H9 (cell line): ENCODE measurements around the gene CRISPLD2. TPM values are rescaled to one million over a fixed set of nuclear protein-coding genes. Genes with fewer than 3 reads are reported as not detected.

ENCODE experiments used
- DNase-seq: peaks from one replicate; pipeline ENCODE4 v3.0.0-alpha.2; 2017
- H2AFZ ChIP-seq: one replicate; pipeline ENCODE4 v1.6.1; 2013; ENCODE audit warnings: mild to moderate bottlenecking, low read length, control low read depth, moderate library complexity
- H2AK5ac ChIP-seq: 2 replicates; pipeline ENCODE4 v1.6.1; 2013; ENCODE audit warnings: low read length, control low read depth, mixed read lengths; ENCODE audit not compliant: insufficient read length
- H2BK120ac ChIP-seq: one replicate; pipeline ENCODE4 v1.6.1; 2013; ENCODE audit warnings: low read depth, mild to moderate bottlenecking, low read length, control low read depth, inconsistent platforms; ENCODE audit not compliant: poor library complexity, severe bottlenecking
- H2BK12ac ChIP-seq: 2 replicates; pipeline ENCODE4 v1.6.1; 2013; ENCODE audit warnings: low read length, control low read depth, mixed read lengths, low read depth; ENCODE audit not compliant: insufficient read length
- H2BK15ac ChIP-seq: 2 replicates; pipeline ENCODE4 v1.6.1; 2013; ENCODE audit warnings: low read depth, low read length, control low read depth
- H2BK20ac ChIP-seq: one replicate; pipeline ENCODE4 v1.6.1; 2013; ENCODE audit warnings: low read depth, mild to moderate bottlenecking, low read length, control low read depth, inconsistent platforms; ENCODE audit not compliant: poor library complexity, severe bottlenecking
- H2BK5ac ChIP-seq: 2 replicates; pipeline ENCODE4 v1.6.1; 2013; ENCODE audit warnings: low read length, control low read depth, mixed read lengths; ENCODE audit not compliant: insufficient read length
- H3K14ac ChIP-seq: 2 replicates; pipeline ENCODE4 v1.6.1; 2013; ENCODE audit warnings: low read length, control low read depth; ENCODE audit not compliant: insufficient read depth
- H3K18ac ChIP-seq: 2 replicates; pipeline ENCODE4 v1.6.1; 2013; ENCODE audit warnings: low read depth, mild to moderate bottlenecking, mixed read lengths, low read length, control low read depth; ENCODE audit not compliant: insufficient read length
- H3K23ac ChIP-seq: 2 replicates; pipeline ENCODE4 v1.6.1; 2013; ENCODE audit warnings: low read length, control low read depth, mixed read lengths, low read depth; ENCODE audit not compliant: insufficient read length
- H3K23me2 ChIP-seq: 2 replicates; pipeline ENCODE4 v1.6.1; 2013; ENCODE audit warnings: low read depth, mild to moderate bottlenecking, mixed read lengths, low read length, control low read depth; ENCODE audit not compliant: insufficient read length, poor library complexity, severe bottlenecking
- H3K27ac ChIP-seq: 2 replicates; pipeline ENCODE4 v1.5.1; 2013; ENCODE audit warnings: low read length, control low read depth, mixed read lengths, low read depth; ENCODE audit not compliant: insufficient read length
- H3K27me3 ChIP-seq: 2 replicates; pipeline ENCODE4 v1.6.1; 2013; ENCODE audit warnings: low read length, control low read depth, inconsistent platforms; ENCODE audit not compliant: insufficient read depth
- H3K4ac ChIP-seq: 2 replicates; pipeline ENCODE4 v1.6.1; 2013; ENCODE audit warnings: low read depth, mild to moderate bottlenecking, control low read depth, inconsistent platforms, low read length, moderate library complexity
- H3K4me1 ChIP-seq: 2 replicates; pipeline ENCODE4 v1.6.1; 2013; ENCODE audit warnings: low read length, control low read depth, inconsistent platforms; ENCODE audit not compliant: insufficient read depth
- H3K4me2 ChIP-seq: 2 replicates; pipeline ENCODE4 v1.6.1; 2013; ENCODE audit warnings: low read length, control low read depth, mixed read lengths; ENCODE audit not compliant: insufficient read length, insufficient read depth
- H3K56ac ChIP-seq: 2 replicates; pipeline ENCODE4 v1.6.1; 2013; ENCODE audit warnings: low read depth, mild to moderate bottlenecking, mixed read lengths, low read length, control low read depth; ENCODE audit not compliant: insufficient read length
- H3K79me1 ChIP-seq: 2 replicates; pipeline ENCODE4 v1.6.1; 2013; ENCODE audit warnings: low read depth, mild to moderate bottlenecking, moderate library complexity, low read length, control low read depth, inconsistent platforms; ENCODE audit not compliant: insufficient read depth, poor library complexity, severe bottlenecking
- H3K79me2 ChIP-seq: 2 replicates; pipeline ENCODE4 v1.6.1; 2013; ENCODE audit warnings: low read length, control low read depth, inconsistent platforms; ENCODE audit not compliant: insufficient read depth
- H3K9ac ChIP-seq: 2 replicates; pipeline ENCODE4 v1.6.1; 2013; ENCODE audit warnings: low read length, control low read depth, mixed read lengths; ENCODE audit not compliant: insufficient read length; ENCODE audit errors: extremely low read depth
- H3K9me3 ChIP-seq: one replicate; pipeline ENCODE4 v1.6.1; 2013; ENCODE audit warnings: low read depth, low read length, inconsistent platforms; ENCODE audit not compliant: control insufficient read depth
- H3T11ph ChIP-seq: one replicate; pipeline ENCODE4 v1.6.1; 2013; ENCODE audit warnings: mild to moderate bottlenecking, low read length, control low read depth, inconsistent platforms
- H4K20me1 ChIP-seq: one replicate; pipeline ENCODE4 v1.6.1; 2013; ENCODE audit not compliant: control insufficient read depth, insufficient read length, insufficient read depth
- H4K5ac ChIP-seq: 2 replicates; pipeline ENCODE4 v1.6.1; 2013; ENCODE audit warnings: low read depth, mild to moderate bottlenecking, mixed read lengths, low read length, control low read depth; ENCODE audit not compliant: insufficient read length
- H4K8ac ChIP-seq: replicated peaks from 2 replicates; pipeline ENCODE4 v1.6.1; 2013; ENCODE audit warnings: low read length, control low read depth, mixed read lengths, low read depth; ENCODE audit not compliant: insufficient read length
- H4K91ac ChIP-seq: 2 replicates; pipeline ENCODE4 v1.6.1; 2013; ENCODE audit warnings: low read depth, mild to moderate bottlenecking, moderate library complexity, mixed read lengths, low read length, control low read depth; ENCODE audit not compliant: insufficient read length
- H3K27ac Mint-ChIP-seq, 3 experiments: 2 replicates in 2 of 3; 3 replicates in 1 of 3; pipeline ENCODE4 v1.8.0; 2020 to 2021; ENCODE audit warnings: mixed read lengths in 3 of 3, mild to moderate bottlenecking in 1 of 3, moderate library complexity in 1 of 3
- H3K27me3 Mint-ChIP-seq: 2 replicates; pipeline ENCODE4 v1.8.0; 2021; ENCODE audit warnings: low read depth, mild to moderate bottlenecking, moderate library complexity, mixed read lengths
- H3K36me3 Mint-ChIP-seq, 3 experiments: 2 replicates in 2 of 3; 3 replicates in 1 of 3; pipeline ENCODE4 v1.8.0; 2020 to 2021; ENCODE audit warnings: low read depth in 3 of 3, mixed read lengths in 3 of 3; ENCODE audit not compliant: insufficient read depth in 1 of 3
- H3K4me1 Mint-ChIP-seq, 2 experiments: 2 replicates each; pipeline ENCODE4 v1.8.0; 2020; ENCODE audit warnings: mixed read lengths in 2 of 2
- H3K4me3 Mint-ChIP-seq, 2 experiments: 2 replicates in 1 of 2; 3 replicates in 1 of 2; pipeline ENCODE4 v1.8.0; 2020 to 2021; ENCODE audit warnings: mild to moderate bottlenecking in 2 of 2, mixed read lengths in 2 of 2, moderate library complexity in 1 of 2
- H3K9me3 Mint-ChIP-seq, 2 experiments: 2 replicates in 1 of 2; 3 replicates in 1 of 2; pipeline ENCODE4 v1.8.0; 2020; ENCODE audit warnings: mild to moderate bottlenecking in 2 of 2, mixed read lengths in 2 of 2, moderate library complexity in 1 of 2
- WGBS: extraction: QIAGEN DNeasy Blood & Tissue Kit; methylation state at CpG from one replicate; pipeline ENCODE4 v1.1.7; 2013; ENCODE audit warnings: missing lambda C conversion rate, low lambda C conversion rate, mixed read lengths; ENCODE audit not compliant: insufficient read length; ENCODE audit errors: extremely low coverage; 5-methylcytosine and 5-hydroxymethylcytosine counted together
- total RNA-seq: library from RNA; stranded (reverse); gene quantifications from 2 replicates; pipeline ENCODE4 v1.2.1, GENCODE V29; 2021
- TF ChIP-seq, protein P1 (sequence below): fragments of 200-600 bp; sonication (generic); conservative IDR thresholded peaks from 3 replicates; pipeline ENCODE4 v1.8.0; 2021; ENCODE audit warnings: antibody characterized with exemption, mild to moderate bottlenecking

The CRISPLD2 gene
- total RNA-seq, 1 experiment from 2014 or later = 2.3 TPM

DNA sequence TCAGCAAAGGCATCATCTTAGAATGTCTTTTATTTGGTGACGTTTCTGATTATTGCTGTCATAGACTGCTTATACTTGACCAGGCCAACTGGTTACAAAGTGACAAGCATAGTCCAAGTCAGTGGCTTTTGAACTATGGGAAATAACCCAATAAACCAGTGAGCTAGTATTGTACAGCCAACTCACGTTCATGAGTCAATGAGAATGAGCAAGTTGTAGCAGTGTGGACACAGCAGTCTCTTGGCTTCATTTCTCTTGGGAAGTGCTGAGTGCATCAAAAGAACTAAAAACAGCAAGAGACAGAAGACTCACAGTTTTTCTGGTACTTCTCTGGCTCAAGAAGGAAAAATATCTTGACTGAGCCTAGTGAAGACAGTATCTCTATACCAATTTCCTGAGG lies 36.9 kb upstream of the CRISPLD2 start:
- H2BK5ac ChIP-seq = no peak overlapping the region
- no peak for DNase-seq
- no peak overlapping the region for H4K8ac ChIP-seq
- H2AFZ ChIP-seq = no peak overlapping the region
- no peaks in the 10 kb centered on the region for H3K9me3 ChIP-seq
- H3K4ac ChIP-seq = no peak overlapping the region
- H3K27ac ChIP-seq = no peak overlapping the region
- H3K27ac Mint-ChIP-seq = no peak overlapping the region
- no peaks in the 10 kb centered on the region for H3K23me2 ChIP-seq
- no peak overlapping the region for H2BK12ac ChIP-seq
- no peak overlapping the region for H2AK5ac ChIP-seq
- H2BK120ac ChIP-seq = no peak overlapping the region
- no peak overlapping the region for H3K18ac ChIP-seq
- no peaks in the 10 kb centered on the region for H4K20me1 ChIP-seq
- H3K36me3 Mint-ChIP-seq = peaks cover 26 to 32% (median 27%) of the 10 kb centered on the region in 3 experiments
- H3K56ac ChIP-seq = no peak overlapping the region
- no peaks in the 10 kb centered on the region for H3K4me1 ChIP-seq
- WGBS = no CpG with 5 or more reads among the region's 2 CpGs
- H3K79me1 ChIP-seq = no peaks in the 10 kb centered on the region
- H3K9me3 Mint-ChIP-seq = no peaks in the 10 kb centered on the region
- no peaks in the 10 kb centered on the region for H3K79me2 ChIP-seq
- no peak overlapping the region for H2BK15ac ChIP-seq
- H3K4me3 Mint-ChIP-seq = no peak overlapping the region
- no peaks in the 10 kb centered on the region for H3K4me1 Mint-ChIP-seq
- H3K4me2 ChIP-seq = no peak overlapping the region
- H3K27me3 Mint-ChIP-seq = no peaks in the 10 kb centered on the region
- H2BK20ac ChIP-seq = no peak overlapping the region
- no peak overlapping the region for H4K5ac ChIP-seq
- no peak overlapping the region for H3T11ph ChIP-seq
- H4K91ac ChIP-seq = no peak overlapping the region
- H3K9ac ChIP-seq = no peak overlapping the region
- no peak overlapping the region for H3K14ac ChIP-seq
- TF ChIP-seq, protein P1, sequence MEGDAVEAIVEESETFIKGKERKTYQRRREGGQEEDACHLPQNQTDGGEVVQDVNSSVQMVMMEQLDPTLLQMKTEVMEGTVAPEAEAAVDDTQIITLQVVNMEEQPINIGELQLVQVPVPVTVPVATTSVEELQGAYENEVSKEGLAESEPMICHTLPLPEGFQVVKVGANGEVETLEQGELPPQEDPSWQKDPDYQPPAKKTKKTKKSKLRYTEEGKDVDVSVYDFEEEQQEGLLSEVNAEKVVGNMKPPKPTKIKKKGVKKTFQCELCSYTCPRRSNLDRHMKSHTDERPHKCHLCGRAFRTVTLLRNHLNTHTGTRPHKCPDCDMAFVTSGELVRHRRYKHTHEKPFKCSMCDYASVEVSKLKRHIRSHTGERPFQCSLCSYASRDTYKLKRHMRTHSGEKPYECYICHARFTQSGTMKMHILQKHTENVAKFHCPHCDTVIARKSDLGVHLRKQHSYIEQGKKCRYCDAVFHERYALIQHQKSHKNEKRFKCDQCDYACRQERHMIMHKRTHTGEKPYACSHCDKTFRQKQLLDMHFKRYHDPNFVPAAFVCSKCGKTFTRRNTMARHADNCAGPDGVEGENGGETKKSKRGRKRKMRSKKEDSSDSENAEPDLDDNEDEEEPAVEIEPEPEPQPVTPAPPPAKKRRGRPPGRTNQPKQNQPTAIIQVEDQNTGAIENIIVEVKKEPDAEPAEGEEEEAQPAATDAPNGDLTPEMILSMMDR = no peak
- H3K23ac ChIP-seq = no peak overlapping the region
- H3K27me3 ChIP-seq = no peaks in the 10 kb centered on the region
